AML-193 (cell line): ENCODE data around the gene CFAP73.
"Not testable (repeated sequence)": the region's sequence is repeated elsewhere in the genome, so short reads cannot be mapped to it uniquely, and the experiment has no call there.

Experiments used
- DNase-seq, 2 experiments: peaks; one replicate each; lab custom pipeline; 2025; lab: John Stamatoyannopoulos, UW

CFAP73 gene

DNA sequence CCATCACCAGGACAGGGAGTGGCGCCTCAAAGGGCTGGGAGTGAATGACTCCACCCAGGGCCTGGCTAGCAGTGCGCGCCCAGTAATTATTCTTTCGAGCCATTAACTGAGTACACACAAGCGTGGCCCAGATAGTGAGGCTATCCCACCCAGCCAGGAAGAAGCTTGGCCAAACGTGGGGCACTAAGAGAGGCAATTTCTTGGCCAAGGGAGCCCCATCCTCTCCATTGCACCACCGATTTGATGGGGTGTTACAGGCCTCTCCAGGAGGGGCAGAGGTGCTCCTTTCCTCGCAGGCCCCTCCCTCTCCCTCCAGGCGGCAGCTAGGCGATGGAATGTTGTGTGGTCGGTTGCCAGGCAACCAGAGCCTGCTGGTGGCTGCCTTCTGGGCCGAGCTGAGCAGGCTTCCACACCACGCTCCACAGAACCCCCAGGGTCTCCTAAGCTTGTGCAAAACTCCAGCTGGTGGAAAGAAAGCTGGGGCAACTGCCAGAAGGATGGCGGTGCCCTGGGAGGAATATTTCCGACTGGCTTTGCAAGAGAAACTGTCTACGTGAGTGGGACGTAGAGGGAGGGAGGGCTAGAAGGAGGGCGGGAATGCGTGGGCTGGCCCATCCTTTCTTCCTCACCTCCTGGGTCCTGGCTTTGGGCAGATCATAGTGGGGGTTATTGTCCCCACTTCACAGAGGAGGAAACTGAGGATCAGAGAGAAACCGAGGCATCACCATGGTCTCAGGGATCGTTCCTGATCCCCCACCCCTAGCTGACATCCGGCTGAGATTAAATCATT is at the start of gene CFAP73:
TSS of gene CFAP73 (plus strand) at position 364 of the 790 bp plus-strand sequence. CDS start at position 498, 134 bp downstream.
- DNase-seq = no peak

DNA sequence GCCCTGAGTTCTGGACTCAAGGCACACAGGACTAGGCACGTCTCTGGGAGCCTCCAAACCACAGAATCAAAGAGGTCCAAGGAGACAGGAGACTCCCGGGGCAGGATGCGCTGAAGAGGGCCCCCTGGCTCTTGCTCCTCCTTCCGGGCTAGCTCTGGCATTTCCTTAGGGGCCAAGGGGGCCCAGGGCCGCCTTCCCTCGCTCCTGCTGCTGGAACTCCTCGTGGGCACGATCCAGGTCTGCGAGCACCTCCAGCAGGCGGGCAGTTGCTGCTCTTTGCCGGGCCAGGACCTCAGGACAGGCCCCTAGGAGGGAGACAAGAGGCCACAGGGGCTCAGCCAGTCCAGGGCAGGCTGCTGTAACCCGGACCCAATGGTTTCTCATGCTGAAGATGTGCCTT is 49.8 kb upstream of the CFAP73 start:
- no peak for DNase-seq

DNA sequence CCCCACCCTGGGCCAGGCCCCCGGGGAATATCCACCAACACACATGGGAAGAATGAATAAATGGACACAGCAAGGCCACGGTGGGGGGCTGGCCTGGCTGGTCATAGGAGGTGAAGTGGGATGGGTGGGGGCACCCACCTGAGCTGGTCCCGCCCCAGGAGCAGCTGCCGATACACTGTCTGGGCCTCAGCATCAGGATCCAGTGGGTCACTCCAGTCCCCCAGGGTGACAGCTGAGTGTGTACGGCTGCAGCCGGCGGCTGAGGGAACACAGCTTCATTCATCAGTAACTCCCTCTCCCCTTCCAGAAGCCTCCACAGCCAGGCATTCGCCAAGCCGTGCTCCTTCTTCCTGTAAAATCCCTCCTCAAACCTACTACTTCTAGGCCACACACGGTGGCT is 47.8 kb upstream of the CFAP73 start:
- DNase-seq = no peak

DNA sequence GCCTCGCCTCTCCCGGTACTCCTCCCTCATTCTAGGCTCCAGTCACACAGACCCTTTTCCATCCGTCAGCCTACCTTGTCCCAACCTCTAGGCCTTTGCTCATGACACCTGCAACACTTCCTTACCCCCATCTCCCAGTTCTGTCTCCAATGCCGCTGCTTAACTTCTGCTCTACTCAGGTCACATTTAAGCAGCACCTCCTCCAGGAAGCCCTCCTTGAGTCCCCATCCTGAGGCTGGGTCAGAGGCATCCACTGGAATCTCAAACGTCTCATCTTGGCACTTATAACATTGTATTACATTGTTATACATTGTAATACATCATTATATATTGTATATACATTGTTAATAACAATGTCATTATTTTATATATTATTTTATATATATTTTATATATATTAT is 46.7 kb upstream of the CFAP73 start:
- DNase-seq = no peak

DNA sequence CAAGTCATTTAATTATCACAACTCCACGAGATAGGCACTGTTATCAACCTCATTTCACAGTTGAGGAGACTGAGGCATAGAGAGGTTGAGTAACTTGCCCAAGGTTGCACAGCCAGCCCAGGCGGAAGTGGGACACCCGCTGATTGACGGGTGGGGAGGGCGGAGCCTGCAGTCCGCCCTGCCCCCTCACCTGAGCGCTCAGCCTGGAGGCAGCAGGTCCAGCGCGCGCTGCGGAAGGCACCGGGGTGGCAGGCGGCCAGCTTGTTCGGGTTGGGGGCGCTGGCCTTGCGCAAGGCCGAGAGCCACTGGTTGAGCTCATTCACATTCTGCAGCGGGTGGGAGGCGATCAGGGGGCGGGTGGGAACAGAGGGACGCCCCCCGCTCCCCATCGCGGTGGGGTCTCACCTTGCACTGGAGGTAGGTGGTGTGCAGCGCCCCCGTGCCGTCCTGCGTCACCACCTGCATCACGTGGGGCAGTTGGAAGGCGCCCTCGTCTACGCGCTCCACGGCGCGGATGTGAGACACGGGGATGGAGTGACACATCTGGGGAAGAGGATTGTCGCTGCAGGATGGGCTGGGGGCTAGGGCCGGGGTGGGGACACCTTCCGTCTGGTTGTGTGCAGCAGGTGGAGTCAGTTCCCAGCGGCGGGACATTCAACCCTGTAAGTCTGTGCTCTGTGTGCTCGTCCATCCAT is 45.6 kb upstream of the CFAP73 start:
- DNase-seq = no peak

DNA sequence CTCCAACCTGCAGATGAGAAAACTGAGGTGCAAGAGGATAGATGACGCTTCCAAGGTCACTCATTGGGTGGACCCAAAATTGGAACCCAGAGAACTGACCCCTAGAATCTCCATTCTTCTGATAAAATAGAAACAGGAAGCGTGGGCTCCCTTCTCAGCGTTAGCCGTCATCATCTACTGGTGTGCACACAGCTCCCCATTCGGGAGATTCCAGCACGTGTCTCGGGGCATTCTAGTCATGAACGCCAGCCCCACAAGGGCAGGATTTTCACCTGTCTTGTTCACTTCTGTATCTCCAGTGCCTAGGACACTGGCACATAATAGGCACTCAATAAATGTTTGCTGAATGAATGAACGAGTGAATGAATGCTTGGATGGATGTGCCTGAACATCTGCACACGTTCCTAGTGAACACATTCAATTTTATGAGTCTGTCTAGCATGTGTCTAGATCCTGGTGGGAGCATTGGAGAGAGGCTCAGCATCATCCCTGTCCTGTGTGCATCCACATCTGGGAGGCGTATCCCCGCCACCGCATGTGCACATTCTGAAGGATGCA is 44.5 kb upstream of the CFAP73 start:
- no peak for DNase-seq

DNA sequence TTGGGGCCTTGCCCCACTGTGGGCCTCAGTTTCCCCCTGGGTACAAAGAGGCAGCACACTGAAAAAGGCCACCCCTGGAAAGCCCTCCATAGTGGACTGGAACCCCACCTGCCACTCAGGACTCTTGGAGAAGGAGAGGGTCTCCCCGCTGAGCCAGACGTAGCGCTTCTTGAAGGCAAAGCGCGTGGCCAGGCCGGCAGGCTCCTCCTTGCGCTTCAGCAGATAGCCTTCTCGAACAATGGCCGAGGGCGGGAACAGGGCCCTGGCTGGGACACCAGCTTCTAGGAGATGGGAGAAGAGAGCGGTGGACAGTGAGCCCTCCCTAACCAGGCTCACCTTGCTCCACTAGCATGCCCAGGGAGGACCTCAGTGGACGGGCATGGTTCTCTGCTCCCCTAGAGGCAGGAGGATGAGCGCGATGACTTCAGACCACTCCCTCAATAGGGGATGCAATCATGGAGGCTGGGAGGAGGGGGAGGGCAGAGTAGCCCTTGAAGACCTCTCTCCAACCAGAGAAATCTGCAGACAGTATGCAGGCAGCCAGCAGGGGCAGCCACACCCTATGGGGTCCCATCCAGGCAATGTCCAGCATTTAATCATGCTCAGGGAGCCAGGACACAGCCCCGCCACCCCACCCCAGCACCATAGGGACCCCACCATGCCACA is 43.8 kb upstream of the CFAP73 start:
- DNase-seq = no peak

DNA sequence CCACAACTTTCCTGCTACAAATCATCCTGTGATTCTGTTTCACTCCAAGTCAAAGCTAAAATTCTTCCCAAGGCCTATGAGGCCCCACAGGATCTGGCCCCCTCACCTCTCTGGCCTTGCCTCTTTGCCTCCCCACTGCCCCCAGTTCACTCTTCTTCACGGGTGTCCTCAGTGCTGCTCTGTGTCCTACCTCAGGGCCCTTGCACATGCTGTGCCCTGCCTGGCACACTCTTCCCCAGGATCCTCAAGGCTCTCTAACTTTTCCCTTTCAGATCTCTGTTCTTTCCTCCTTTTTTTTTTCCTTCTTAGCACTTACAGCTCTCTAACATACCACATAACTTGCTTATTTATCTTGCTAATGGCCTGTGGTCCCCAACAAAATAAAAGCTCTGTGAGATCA is 43.2 kb upstream of the CFAP73 start:
- no peak for DNase-seq

DNA sequence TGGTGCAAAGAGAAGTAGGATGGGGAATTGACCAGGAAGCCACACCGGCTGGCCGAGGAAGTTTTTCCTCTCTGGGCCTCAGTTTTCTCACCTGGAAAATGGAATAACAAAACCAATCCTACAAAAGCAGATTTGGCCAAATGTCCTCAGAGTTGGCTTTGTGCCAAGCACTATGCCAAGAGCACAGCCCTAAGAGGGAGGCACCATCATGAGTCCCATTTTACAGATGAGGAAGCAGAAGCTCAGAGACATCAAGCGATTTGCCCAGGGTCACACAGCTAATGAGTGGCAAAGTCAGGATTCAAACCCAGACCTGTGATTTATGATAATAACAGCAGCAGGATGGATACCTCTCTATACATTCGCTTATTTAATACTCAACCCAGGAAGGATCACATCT is 41.2 kb upstream of the CFAP73 start:
- DNase-seq = no peak

DNA sequence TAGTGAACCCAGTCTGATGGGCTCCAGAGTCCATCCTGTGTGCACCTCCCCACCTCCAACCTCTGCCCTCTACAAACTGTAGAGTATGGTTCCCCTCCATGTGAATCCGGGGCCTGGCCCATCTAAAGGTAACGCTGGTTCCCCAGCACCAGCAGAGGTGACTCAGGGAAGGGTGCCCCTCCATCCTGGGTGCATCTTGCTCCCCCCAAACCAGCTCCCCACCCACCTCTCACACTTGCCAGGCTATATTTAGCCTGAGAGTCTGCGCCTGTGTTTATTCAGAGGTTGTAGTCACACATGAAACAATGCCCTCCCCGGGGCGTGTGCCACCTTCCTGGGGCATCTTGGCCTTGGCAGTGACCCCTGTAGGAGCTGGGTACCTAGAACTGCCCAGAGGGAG is 40.2 kb upstream of the CFAP73 start:
- DNase-seq = no peak

DNA sequence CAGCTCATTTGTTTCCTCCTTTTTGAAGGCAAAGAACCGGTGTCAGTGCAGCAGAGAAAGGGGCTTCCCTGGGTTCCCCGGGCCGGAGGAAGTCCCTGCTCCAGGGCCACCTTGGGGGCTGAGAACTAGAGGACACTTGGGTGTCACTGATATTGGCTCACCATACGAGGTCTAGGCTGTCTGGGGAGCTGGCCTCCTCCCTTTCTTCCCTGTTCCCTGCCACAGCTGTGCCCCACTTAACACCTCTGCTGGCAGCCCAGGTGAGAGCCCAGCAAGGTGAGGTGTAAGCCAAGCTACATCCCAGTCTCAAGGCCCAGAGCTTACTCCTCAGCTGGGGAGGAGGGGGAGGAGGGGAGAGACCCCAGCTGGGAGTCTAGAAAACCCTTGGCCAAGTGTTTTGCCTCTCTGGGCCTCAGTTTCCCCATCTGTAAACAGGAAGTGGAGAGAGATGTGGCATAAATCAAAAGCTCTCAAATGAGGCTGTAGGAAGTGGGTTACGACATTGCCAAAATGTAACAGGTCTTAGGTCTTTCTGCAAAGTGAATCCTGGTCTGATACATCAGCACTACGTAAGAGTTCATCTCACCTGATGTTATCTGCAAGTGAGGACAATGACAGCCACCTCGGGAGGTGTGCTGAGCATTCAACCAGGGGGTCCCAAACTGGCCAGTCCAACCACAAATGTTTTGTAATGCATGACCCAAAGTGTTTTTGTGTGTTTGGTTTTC is 39.5 kb upstream of the CFAP73 start:
- no peak for DNase-seq

DNA sequence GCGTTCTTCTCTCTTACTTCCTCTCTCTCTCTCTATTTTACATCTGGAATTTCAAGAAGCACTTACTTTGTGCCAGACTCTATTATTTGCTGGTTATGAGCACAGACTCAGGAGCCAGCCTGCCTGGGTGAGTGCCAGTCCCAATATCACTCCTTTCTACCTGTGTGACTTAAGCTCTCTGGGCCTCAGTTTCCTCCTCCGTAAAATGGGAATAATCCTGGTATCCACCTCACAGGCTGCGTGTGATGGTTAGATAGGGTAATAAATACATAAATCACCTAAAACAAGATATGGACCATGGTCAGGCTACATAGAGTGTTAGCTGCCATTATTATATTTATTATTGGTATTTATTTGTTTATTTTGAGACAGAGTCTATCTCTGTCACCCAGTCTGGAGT is 38.3 kb upstream of the CFAP73 start:
- no peak for DNase-seq

DNA sequence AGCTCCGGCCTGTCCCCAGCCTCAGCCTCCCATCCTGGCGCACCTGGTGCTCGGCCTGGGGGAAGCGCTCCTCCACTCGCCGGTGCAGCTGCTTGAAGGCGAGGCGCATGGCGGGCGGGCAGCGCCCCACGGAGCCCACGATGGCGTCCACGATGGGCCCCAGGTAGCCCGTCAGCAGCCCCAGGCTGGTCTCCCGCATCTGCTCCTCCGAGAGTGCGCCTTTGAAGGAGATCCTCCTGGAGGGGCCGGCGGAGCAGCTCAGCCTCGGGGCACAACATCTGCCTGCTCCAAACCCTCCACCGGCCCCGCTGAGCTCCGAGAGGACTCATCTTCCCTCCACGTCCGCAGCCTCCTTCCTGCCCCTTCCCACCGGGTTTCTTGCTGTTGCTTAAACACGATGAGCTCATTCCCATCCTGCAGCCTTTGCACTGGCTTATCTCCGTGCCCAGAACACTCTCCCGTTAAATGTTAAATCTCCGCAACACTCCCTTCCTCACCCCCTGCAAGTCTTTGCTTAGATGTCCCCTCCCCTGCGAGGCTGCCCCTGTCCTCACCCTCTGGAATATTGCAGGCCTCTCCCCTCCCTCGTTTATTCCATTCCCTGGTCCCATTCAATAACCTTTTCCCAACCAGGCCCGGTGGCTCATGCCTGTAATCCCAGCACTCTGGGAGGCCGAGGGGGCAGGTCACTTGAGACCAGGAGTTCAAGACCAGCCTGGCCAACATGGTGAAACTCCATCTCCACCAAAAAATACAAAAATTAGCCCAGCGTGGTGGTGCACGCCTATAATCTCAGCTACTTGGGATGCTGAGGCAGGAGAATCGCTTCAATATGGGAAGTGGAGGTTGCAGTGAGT is 37.3 kb upstream of the CFAP73 start:
- DNase-seq = no peak

DNA sequence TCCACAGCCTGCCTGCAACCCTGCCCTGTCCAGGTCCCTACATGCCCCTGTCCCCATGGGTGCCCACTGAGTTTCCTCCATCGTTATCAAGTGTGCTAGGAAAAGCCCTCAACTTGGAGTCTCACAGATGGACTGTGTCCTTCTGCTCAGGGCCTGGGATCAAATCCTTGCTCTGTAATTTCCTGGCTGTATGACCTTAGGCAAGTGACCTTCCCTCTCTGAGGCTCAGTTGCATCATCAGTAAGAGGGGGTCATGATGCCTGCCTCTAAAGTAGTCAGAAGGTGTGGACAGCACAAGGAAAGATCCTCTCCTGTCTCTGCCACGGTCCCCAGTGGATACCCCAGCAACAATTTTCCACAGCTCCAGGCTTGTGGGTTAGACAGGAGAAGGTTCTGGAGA is 36.1 kb upstream of the CFAP73 start:
- no peak for DNase-seq

DNA sequence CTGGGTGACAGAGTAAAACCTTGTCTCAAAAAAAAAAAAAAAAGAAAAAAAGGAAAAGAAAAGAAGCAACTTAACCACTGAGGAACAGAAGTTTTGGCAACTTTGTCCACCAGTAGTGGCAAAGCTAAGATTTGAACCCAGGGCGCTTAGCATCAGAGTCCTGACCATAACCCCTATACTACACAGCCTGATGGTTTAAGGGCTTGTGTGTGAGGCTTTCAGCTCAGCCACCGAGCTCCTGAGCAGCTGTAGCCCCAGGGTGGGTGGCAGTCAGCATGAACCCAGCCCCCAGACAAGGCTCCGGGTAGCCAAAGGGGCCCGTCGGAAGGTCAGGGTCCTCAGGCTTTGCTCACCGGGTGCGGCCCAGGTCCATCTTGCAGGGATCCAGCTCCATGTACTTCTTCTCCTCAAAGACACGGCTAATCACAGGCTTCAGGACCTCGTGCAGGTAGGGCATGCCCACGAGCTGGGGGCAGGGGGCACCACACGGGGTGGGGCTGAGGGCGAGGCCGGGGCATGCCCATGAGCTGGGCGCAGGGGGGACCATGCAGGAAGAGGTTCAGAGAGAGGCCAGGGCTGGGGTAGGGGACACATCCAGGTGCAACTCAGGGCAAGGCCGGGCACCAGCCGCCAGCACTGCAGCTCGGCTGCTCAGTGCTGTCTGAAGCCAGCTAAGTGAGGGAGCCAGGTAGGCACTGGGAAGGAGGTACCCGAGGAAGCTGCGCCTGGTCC is 34.9 kb upstream of the CFAP73 start:
- no peak for DNase-seq

DNA sequence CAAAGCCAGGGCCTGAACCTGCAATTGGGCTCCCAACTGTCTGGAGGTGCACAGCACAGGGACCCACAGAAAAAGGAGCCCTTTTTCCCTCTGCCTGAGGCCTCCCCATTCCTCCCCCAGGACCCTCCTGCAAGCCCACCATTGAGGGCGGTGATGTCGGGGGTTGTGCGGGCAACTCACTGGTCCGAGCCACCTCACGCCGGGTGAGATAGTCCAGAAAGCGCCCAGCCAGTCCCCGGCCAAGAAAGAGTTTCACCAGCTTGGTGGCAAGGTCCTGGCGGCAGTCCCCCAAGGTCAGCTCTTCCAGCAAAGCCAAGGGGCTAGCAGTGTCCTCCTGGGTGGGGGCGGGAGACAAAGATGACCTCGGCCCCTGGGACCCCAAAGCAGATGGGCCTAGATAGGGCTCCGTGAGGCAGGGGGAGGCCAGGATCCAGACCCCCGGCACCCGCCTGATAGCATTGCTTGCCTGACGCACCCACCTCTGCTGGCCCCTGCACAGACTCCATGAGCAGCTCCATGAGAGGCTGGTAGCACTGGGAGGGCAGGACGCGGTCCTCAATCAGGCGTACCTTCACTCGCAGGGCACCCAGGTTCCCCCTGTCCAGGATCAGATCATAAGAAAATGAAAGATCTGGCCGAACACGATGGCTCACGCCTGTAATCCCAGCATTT is 33.9 kb upstream of the CFAP73 start:
- DNase-seq = no peak

DNA sequence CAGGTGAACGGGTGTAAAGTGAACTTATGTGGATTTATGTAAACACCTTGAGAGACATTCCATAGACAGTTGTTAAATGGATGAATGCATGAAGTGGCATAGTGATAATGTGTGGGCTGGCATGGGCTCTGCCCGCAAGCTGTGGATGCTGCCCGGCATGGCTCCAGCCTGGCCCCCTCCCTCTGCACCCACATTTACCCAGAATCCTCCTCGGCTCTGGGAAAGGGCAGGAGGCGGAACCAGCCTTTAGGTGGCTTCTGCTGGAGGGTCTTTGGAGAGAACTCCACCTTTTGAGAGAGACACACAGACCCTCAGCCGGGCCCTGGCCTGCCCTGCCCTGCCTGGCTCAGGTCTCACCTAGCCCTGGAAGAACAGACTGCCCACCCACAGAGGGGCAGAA is 32.6 kb upstream of the CFAP73 start:
- DNase-seq = no peak

DNA sequence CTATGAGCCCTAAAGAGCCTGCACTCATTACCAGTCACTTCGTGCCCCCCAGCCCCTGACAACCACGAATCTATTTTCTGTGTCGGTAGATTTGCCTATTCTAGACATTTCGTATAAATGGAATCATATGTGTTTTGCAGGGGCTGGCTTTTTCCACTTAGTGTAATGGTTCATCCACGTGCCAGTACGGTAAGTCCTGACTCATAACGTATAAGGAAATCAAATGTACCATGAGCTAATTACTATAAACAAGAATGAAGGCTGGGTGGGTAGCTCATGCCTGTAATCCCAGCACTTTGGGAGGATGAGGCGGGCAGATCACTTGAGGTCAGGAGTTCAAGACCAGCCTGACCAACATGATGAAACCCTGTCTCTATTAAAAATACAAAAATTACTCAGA is 31.8 kb upstream of the CFAP73 start:
- not testable (repeated sequence) for DNase-seq

DNA sequence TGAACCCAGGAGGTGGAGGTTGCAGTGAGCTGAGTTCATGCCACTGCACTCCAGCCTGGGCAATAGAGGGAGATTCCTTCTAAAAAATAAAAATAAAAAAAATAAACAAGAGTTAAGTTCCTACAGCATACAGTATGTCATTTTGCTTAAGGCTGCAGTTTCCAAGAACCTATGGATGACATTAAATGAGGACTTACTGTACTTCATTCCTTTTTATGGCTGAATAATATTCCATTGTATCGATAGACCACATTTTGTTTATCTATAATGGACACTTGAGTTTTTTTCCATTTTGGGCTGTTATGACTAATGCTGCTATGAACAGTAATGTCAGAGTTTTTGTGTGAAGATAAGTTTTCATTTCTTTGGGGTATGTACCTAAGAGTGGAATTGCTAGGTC is 31.4 kb upstream of the CFAP73 start:
- DNase-seq = no peak
